RWPE1 (cell line): Measurements from ENCODE around the gene RNF2.

Source experiments
- CTCF ChIA-PET: fragments of 350-600 bp; sonication (Branson Sonifier 250); formaldehyde crosslinking; extraction: SDS; loops from one replicate; lab custom pipeline; 2021; lab: Yijun Ruan, JAX
- POLR2A ChIA-PET: fragments of 400-600 bp; formaldehyde crosslinking; extraction: SDS; loops from one replicate; lab custom pipeline; 2020; ENCODE audit warnings: antibody characterized with exemption; ENCODE audit not compliant: low non-redundant PET; lab: Yijun Ruan, JAX
- DNase-seq: peaks from one replicate; pipeline ENCODE4 v3.0.0; 2012; ENCODE audit warnings: low spot score
- H3K27ac ChIP-seq: fragments of 450-650 bp; 2 replicates; pipeline ENCODE4 v1.5.1; 2017
- CTCF ChIP-seq: fragments of 450-650 bp; conservative IDR thresholded peaks from 2 replicates; pipeline ENCODE4 v1.5.1; 2017; ENCODE audit warnings: low read depth, mild to moderate bottlenecking

RNF2 gene

GRCh38 chr1:185068341-185068740 is 23.0 kb downstream of the RNF2 start:
- POLR2A ChIA-PET: no interaction called here
- no peak for TF ChIP-seq CTCF
- CTCF ChIA-PET: no interaction called here
- no peak overlapping the region for H3K27ac ChIP-seq
- DNase-seq: no peak

GRCh38 chr1:185069202-185069772 is 23.9 kb downstream of the RNF2 start:
- no peak for TF ChIP-seq CTCF

GRCh38 chr1:185070051-185070450 is 24.7 kb downstream of the RNF2 start:
- DNase-seq: no peak
- TF ChIP-seq CTCF: no peak
- ChIA-PET CTCF (interaction anchor here (0.6 to 0.7 kb wide), 2 partner anchors 100 to 205 kb away, joined by 3 to 5 read pairs; no protein-coding TSS in a partner anchor), POLR2A (no interaction called here)
- H3K27ac ChIP-seq: no peak overlapping the region

More at GRCh38 chr1:185069202-185069772, 23.9 kb downstream of the RNF2 start:
- no peak for DNase-seq
- H3K27ac ChIP-seq: no peak overlapping the region
- CTCF ChIA-PET: interaction anchor here (0.6 kb wide), 2 partner anchors 13 to 669 kb away, joined by 3 to 5 read pairs; no protein-coding TSS in a partner anchor
- POLR2A ChIA-PET: interaction anchor here (0.6 kb wide), 1 partner anchor 53 kb away, joined by 4 read pairs; no protein-coding TSS in a partner anchor

- H3K27ac ChIP-seq: no peak overlapping the region
- no peak for DNase-seq
- TF ChIP-seq CTCF: no peak
- CTCF ChIA-PET: no interaction called here
- POLR2A ChIA-PET: no interaction called here
Observed at GRCh38 chr1:185073725-185074124, 28.4 kb downstream of the RNF2 start.

GRCh38 chr1:185074307-185074706 is 28.9 kb downstream of the RNF2 start:
- no peak overlapping the region for H3K27ac ChIP-seq
- peak; percentile 8 for DNase-seq
- ChIA-PET POLR2A (no interaction called here), CTCF (no interaction called here)
- TF ChIP-seq CTCF: no peak

- H3K27ac ChIP-seq: no peak overlapping the region
- DNase-seq: no peak
- ChIA-PET CTCF (interaction anchor here (0.6 kb wide), 1 partner anchor 833 kb away, joined by 3 read pairs; no protein-coding TSS in a partner anchor), POLR2A (no interaction called here)
- no peak for TF ChIP-seq CTCF
Observed at GRCh38 chr1:185075476-185075875, 30.1 kb downstream of the RNF2 start.
